Adrenal gland (tissue), 12 donors: ENCODE results near the gene TPO. TPM values are rescaled to one million over a fixed set of nuclear protein-coding genes. Genes with fewer than 3 reads are reported as not detected.

Experiments used
- DNase-seq, 7 donors: peaks; one replicate each; pipeline ENCODE4 v3.0.0-alpha.2; 2019 to 2020
- H3K27ac ChIP-seq, 5 donors: fragments of 200-600 bp; sonication (generic) in 4 of 5; 1 replicate in 3 of 5; 2 replicates in 2 of 5; pipeline versions ENCODE4 v1.5.1 to v1.8.0; 2016 to 2020; ENCODE audit warnings: mild to moderate bottlenecking in 1 of 5
- H3K27me3 ChIP-seq: fragments of 200-600 bp; 2 replicates; pipeline ENCODE4 v1.8.0; 2021
- H3K36me3 ChIP-seq, 2 donors: fragments of 200-600 bp; replicated peaks in 1 of 2; 1 replicate in 1 of 2; 2 replicates in 1 of 2; pipeline versions ENCODE4 v1.5.1 to v1.8.0; 2018 to 2022
- H3K4me1 ChIP-seq, 2 donors: fragments of 200-600 bp; replicated peaks in 1 of 2; 1 replicate in 1 of 2; 2 replicates in 1 of 2; pipeline versions ENCODE4 v1.5.1 to v1.8.0; 2018 to 2021
- H3K4me3 ChIP-seq, 4 donors: fragments of 200-600 bp; sonication (generic) in 3 of 4; one replicate each; pipeline ENCODE4 v1.5.1; 2016 to 2018
- H3K9me3 ChIP-seq, 3 donors: fragments of 200-600 bp; sonication (generic) in 1 of 3; replicated peaks in 1 of 3; 1 replicate in 2 of 3; 2 replicates in 1 of 3; pipeline versions ENCODE4 v1.5.1 to v1.8.0; 2016 to 2021
- POLR2A ChIP-seq, 2 donors: fragments of 450-650 bp; IDR thresholded peaks; one replicate each; pipeline ENCODE4 v1.6.1; 2017; ENCODE audit warnings: antibody characterized with exemption in 2 of 2, mild to moderate bottlenecking in 2 of 2, moderate library complexity in 1 of 2
- WGBS, 4 donors: extraction: QIAGEN DNeasy Blood & Tissue Kit in 2 of 4; methylation state at CpG; one replicate each; pipeline versions ENCODE4 v1.1.5 to v1.1.7; 2013 to 2017; 5-methylcytosine and 5-hydroxymethylcytosine counted together
- intact Hi-C, 2 donors: fragments of 100-400 bp; cut with DNase I; formaldehyde crosslinking; loops; one replicate each; pipeline versions ENCODE4 v1.14.1 to v1.15.0; 2022 to 2023
- polyA plus RNA-seq, 3 donors: library from polyadenylated mRNA; stranded (reverse); fragments of 200-250 nt in 2 of 3; fragments of 350-450 nt in 1 of 3; fragmentation: Illumina TruSeq in 1 of 3; extraction: RNeasy Lipid Tissue Mini Kit (QIAGEN cat#74804) in 1 of 3; gene quantifications; one replicate each; pipeline ENCODE4 v1.2.3, GENCODE V29; 2013 to 2014
- total RNA-seq, 9 donors: library from RNA; depleted of rRNA in 4 of 9; stranded (reverse); fragments of >200 nt in 4 of 9; fragments of 120-200 nt in 1 of 9; fragmentation: NEBNext Ultra II Directional in 1 of 9; extraction: Animal tissue kit (Norgen Biotek cat#: 25700) in 1 of 9; gene quantifications; one replicate each; pipeline versions ENCODE4 v1.1.0 to v1.2.4, GENCODE V29; 2013 to 2023
- TF ChIP-seq, protein P1 (sequence below), 6 experiments: fragments of 450-650 bp in 4 of 6; fragments of 200-600 bp in 2 of 6; sonication (generic) in 1 of 6; IDR thresholded peaks; 1 replicate in 5 of 6; 2 replicates in 1 of 6; pipeline versions ENCODE4 v1.5.1 to v1.8.0; 2016 to 2021; ENCODE audit warnings: antibody characterized with exemption in 6 of 6, mild to moderate bottlenecking in 2 of 6, moderate library complexity in 1 of 6
- donor health status: healthy with polysubstance abuse.
- donor health status: Bipolar disorder and iron deficiency.
- donor health status: DM: yes; HTN: yes; CAD: no.
- donor health status: DM: no; HTN: no; CAD: no.
- donor health status: DM: no; HTN: no; CAD: no.
- donor health status: DM: yes; HTN: yes; CAD: no.

The TPO gene
- total and polyA plus RNA-seq, 12 donors = 0.08 to 16.0 (median 1.6) TPM; not detected in 8

DNA sequence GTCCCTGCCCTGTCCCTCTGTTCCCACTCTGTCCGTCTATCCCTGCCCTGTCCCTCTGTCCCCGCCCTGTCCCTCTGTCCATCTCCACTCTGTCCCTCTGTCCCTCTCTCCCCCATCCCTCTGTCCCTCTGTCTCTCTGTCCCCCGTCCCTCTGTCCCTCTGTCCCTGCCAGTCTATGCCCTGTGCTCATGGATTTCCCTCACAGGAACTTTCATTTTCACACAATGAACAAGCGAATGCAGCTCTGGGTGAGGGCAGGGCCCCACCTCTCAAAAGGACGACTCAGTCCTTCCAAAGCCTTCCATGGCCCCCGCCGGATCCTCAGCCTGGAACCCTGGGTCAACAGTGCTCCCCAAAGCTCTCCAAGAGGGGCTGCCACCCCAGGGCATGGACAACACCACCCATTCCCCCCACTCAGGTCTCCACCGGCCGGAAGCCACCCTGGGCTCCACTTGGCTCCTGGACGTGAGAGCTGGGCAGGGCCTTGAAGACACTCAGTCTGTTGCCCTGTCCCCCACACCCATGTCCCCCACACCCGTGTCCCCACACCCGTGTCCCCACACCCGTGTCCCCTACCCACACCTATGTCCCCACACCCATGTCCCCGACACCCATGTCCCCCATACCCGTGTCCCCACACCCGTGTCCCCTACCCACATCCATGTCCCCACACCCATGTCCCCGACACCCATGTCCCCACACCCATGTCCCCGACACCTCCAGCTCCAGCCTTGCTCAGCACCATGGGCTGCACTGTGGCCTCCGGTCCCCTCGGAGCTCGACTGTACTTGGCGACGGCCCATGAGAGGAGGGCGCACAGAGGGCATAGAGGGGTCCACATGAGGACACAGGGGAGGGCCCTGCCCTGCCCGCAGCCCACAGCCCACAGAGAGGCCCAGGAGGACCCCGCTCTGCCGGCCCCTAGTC is 175.1 kb downstream of the TPO start:
- H3K9me3 ChIP-seq = no peaks in the 10 kb centered on the region
- H3K36me3 ChIP-seq = no peaks in the 10 kb centered on the region
- intact Hi-C loops = no loop called here
- DNase-seq = no peak
- H3K4me3 ChIP-seq = no peak overlapping the region
- WGBS, 4 donors = 74 to 79% (median 78%) methylated on average over 18 to 27 of the region's 27 CpGs
- no peak overlapping the region for H3K27ac ChIP-seq
- TF ChIP-seq POLR2A (IDR thresholded peaks at IDR 0.05) = no peak
- TF ChIP-seq, protein P1, sequence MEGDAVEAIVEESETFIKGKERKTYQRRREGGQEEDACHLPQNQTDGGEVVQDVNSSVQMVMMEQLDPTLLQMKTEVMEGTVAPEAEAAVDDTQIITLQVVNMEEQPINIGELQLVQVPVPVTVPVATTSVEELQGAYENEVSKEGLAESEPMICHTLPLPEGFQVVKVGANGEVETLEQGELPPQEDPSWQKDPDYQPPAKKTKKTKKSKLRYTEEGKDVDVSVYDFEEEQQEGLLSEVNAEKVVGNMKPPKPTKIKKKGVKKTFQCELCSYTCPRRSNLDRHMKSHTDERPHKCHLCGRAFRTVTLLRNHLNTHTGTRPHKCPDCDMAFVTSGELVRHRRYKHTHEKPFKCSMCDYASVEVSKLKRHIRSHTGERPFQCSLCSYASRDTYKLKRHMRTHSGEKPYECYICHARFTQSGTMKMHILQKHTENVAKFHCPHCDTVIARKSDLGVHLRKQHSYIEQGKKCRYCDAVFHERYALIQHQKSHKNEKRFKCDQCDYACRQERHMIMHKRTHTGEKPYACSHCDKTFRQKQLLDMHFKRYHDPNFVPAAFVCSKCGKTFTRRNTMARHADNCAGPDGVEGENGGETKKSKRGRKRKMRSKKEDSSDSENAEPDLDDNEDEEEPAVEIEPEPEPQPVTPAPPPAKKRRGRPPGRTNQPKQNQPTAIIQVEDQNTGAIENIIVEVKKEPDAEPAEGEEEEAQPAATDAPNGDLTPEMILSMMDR (IDR thresholded peaks at IDR 0.05) = no peak
- H3K27me3 ChIP-seq = no peaks in the 10 kb centered on the region
- H3K4me1 ChIP-seq = no peaks in the 10 kb centered on the region

DNA sequence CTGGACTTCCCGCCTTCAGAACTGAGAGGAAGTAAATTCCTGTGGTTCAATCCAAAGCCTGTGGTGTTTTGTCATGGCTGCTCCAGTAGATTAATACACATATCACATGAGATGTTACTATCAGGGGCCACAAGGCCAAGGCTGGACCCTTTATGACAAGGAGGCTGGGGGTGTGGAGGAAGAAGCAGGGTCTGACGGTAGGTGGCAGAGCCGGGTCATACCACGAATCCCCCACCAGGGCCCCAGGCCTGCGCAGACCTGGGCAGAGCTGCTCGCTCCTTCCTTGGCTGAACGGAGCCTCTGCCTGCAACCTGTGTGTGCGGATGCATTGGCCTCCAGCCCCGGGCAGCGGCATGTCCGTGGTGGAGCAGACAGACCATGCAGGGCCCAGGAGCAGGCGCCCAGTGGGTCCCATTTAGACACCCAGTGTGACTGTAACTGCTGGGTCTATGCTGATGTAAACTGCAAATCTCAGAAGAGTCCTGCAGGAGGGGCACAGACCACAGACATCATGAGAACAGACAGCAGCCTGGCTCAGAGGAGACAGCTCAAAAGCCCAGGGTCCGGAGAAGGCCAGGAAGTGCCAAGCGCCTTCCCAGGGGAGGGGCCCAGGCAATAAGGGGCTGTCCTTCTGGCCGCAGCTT is 175.8 kb downstream of the TPO start:
- no peak for DNase-seq
- peaks cover 0 to 8% of the 10 kb centered on the region in 2 donors for H3K4me1 ChIP-seq
- no peak for TF ChIP-seq POLR2A (IDR thresholded peaks at IDR 0.05)
- TF ChIP-seq, protein P1 (IDR thresholded peaks at IDR 0.05) = no peak
- WGBS, 4 donors = 61 to 72% (median 70%) methylated on average over 6 to 15 of the region's 15 CpGs
- no peaks in the 10 kb centered on the region for H3K36me3 ChIP-seq
- no peaks in the 10 kb centered on the region for H3K27me3 ChIP-seq
- no peak overlapping the region for H3K4me3 ChIP-seq
- intact Hi-C loops = no loop called here
- H3K9me3 ChIP-seq = no peaks in the 10 kb centered on the region
- H3K27ac ChIP-seq = no peak overlapping the region

DNA sequence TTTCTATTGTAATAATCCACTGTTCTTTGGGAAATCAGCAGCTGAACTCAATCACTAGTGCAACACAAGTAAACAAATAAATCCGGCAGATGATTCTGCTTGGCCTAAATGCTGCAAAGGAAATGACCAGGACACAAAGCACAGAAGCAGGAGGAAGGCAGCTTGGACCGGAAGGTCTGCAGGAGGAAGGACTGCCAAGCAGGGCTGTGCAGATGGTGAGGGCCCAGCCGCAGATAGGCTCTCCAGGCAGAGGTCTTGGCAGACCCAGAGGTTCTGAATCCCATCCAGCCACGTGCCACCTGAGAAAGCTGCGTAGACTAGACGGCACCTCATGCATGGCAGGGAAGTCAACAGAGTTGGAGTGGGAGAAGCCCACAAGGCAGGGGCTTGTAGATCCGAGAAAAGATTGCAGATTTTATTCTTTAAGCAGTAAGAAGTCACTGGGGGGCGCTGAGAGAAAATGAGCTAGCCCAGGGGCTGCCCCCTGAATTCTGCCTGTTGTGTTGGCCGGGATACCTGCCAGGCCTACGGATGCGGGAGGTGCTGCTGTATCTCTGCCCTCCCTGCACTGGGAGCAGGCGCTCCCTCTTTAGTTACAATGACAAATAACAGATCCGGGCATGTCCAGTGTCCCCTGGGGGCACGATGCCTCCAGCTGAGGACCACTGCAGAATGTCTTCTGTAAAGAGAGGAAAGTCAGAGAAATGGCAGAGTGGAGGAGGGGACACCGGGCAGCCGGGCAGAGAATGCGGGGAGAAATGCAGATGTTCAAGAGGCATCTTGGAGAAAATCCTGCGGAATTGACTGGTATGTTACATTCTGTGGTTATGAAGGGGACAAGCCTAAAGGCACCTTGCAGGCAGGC is 177.6 kb downstream of the TPO start:
- TF ChIP-seq, protein P1 (IDR thresholded peaks at IDR 0.05) = no peak
- TF ChIP-seq POLR2A (IDR thresholded peaks at IDR 0.05) = no peak
- DNase-seq = peak in 2 of 7 donors; percentile 23 to 29
- no peaks in the 10 kb centered on the region for H3K36me3 ChIP-seq
- peak overlapping the region in 1 of 5 donors; percentile 69 for H3K27ac ChIP-seq
- H3K4me3 ChIP-seq = no peak overlapping the region
- WGBS, 4 donors = 62 to 74% (median 66%) methylated on average over 17 to 18 of the region's 18 CpGs
- peaks cover 0 to 9% of the 10 kb centered on the region in 2 donors for H3K4me1 ChIP-seq
- no peaks in the 10 kb centered on the region for H3K27me3 ChIP-seq
- H3K9me3 ChIP-seq = no peaks in the 10 kb centered on the region
- intact Hi-C loops = loop anchor here in 1 of 2 donors (10.0 kb wide), 1 partner anchor 154 kb away; the partner anchor contains the start of gene PXDN
